Measurements from ENCODE around the gene SLX4.

SLX4 gene

DNA sequence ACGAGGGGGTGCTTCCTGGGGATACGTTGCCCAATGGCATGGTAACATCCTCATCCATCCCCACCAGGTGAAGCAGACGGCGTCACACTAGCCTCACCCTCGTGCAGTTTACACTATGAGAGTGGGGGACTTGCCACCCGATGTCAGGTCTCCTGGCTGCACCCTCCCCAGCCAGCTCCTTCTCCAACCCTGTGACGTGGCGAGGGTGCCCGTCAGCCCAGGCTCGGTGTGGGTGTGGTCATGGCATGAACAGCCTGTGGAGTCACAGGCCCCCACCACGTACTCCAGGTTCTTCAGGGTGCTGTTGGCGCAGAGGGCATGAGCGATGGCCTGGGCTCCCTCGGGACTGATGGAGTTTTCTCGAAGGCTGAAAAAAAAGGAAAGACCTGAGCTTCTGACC, 62.5 kb downstream of the SLX4 start:
- no peak for DNase-seq

DNA sequence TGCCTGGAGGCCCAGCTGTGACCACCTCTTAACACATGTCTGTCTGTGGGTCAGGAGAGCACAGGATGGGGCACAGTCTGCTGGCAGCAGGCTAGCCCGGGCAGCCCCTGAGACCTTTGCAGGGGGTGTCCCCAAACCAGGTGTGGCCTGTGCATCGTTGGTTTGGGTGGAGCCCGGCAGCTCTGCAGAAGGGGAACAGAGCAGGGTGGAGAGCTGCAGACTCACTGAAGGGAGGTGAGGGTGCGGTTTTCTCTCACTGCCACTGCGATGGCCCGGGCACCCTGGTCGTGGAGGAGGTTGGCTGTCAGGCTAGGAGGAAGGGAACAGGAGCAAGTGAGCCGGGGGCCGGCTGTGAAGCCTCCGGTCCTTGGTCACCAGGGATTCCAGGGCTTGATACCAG, 63.0 kb downstream of the SLX4 start:
- DNase-seq = no peak

DNA sequence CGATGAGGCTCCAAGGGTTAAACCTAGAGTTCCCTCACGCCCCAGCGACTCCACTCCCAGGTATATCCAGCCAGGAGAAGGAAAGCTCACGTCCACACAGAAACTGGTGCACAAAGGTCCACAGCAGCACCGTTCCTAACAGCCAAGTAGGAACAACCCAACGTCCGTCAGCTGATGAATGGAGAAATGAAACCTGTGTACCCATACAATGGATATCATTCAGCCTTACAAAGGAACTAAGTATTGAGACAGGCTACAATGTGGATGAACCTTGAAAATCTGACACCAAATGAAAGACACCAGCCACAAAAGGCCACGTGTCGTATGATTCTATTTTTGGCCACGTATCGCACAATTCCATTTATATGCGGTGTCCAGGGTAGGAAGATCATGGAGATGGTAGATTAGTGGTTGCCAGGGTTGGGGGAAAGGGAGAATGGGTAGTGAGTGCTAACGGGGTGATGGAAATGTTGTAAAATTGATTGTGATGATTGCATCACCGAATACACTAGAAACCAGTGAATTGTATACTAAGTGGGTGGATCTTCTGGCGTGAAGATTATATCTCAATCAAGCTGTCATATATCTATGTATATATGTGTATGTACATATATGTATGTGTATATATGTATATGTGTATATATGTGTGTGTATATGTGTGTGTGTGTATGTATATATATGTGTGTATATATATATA, 64.3 kb downstream of the SLX4 start:
- no peak for DNase-seq

DNA sequence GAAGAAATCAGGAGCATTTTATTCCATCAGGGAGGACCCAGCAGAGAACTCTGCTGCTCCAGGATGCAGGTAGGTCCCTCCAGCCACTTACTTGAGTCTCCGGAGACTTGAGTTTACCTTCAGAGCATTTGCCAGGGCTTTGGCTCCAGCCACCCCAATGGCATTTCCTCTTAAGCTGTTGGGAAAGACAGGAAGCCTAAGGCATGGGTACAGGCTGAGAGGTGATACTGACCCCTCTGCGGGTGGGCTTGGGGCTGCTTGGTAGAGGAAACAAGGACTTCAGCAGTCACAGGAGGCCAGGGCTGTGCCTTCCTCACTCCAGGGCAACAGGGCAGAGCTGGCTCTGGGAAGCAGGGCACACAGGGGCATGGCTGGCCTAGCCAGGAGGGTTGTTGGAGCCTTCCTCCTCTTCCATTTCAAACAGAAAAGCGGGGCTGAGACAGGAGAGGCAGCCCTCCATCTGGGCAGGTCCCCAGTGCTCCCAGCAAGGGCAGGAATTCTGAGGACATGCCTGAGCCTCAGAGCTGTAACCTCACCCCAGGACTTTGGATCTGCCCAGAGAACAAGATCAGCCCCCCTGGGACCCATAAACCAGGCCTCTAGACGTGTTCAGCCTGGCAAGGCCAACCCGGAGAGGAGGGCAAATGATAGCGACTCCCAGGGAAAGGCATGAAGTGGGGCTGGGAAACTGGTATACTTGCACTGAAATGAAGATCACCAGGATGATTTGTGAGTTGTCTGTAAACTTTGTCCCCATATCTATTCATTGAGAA, 68.6 kb downstream of the SLX4 start:
- no peak for DNase-seq

DNA sequence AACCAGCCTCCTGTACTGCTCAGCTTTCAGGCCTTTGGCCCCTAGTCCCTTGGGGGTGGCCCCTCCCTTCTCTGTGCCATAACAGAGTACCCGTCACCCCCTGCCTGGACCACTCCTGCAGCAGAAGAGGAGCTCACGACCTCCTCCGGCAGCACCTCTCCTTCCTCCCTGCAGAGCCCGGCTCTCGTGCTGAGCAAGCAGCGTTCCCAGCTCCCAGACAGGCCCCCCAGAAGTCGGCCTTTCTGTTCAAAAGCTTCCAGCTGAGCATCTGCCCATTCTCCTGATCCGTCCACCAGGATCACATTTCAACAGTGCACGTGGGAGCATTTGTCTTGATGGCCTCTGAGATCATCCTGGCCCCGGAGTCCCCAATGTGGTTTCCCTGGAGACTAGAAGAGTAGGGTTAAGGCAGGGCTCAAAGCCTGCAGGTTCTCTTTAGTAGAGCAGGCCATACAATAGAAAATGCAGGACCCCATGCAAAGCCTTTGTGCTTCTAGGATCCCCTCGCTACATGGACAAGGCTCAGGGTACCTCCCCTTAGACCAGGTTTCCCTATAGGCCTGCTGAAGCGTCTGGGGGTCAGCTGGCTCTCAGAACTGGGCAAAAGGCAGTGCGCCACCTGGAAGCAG, 69.8 kb downstream of the SLX4 start:
- no peak for DNase-seq

DNA sequence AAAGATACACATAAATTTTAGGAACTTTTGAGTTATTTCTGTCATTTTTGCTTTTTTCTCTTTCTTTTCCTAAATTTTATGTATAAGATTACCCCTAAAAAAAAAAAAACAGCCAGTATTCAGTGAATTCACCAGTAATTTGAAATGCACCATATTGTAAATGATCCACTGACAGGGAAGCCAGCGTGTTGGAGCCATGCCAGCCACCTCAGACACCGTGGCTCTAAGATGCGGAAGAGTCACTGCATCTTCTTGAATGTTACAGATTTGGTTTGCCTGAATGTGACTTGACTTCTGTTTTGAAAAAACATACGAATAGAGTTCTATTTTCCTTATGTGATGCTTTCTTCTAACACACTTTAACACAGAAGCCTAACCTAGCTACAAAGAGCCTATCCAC, 73.2 kb downstream of the SLX4 start:
- no peak for DNase-seq

DNA sequence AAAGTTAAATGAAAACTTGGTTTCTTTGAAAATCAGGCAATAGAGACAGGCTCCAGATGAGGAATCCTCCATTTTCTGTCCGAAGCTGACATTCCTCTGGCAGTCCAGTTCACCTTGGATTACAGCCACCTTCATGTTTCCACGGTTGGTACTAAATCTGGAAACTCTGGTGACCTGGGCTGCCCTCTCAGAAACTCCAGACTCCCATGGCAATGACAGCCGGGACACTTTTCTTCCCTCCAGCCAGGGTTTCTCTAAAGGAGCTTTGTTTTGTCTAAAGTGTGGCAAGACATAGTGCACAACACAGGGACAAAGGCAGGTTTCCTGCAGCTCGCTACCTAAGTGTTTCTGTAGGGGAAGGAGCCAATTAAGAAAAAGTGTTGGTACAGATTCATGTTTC, 74.6 kb downstream of the SLX4 start:
- peak; percentile 42 for DNase-seq

DNA sequence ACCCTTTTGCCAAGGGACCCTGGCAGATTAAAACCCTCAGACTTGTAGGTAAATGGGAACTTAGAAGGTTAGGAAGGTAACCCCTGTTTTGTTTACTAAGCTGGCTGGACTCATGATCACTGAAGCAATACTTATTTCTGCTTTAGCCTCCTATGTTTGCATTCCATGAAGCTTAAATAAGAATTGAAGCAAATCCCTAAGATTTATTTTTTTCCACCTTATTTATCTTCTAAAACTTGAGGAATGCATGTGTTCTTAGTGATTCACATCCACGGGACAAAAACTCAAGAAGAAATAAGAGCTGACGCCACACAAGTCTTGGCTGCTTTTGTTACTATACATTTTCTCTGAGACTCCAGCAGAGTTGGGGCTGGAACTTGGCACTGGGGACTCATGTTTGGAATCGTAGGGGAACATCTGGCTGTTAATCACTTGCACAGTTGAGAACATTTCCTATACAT, 75.1 kb downstream of the SLX4 start:
- DNase-seq = peak; percentile 76

DNA sequence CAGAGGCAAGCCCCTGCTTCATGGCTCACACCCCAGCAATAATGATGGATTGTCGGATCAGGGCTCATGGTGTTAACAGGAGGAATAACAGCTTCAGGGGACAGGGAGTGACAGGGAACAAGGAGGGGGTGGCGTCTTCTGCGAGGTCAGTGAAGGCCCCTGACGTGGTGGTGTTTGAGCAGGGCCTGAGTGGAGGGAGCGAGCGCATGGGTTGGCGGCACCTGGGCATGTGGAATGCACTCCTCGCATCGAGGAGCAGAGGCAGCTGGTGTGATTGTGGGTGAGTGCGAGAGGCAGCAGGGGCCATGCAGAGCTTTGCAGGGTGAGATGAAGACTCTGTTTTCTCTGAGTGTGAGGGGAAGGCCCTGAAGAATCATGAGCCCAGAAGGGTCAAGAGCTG, 77.3 kb downstream of the SLX4 start:
- no peak for DNase-seq

DNA sequence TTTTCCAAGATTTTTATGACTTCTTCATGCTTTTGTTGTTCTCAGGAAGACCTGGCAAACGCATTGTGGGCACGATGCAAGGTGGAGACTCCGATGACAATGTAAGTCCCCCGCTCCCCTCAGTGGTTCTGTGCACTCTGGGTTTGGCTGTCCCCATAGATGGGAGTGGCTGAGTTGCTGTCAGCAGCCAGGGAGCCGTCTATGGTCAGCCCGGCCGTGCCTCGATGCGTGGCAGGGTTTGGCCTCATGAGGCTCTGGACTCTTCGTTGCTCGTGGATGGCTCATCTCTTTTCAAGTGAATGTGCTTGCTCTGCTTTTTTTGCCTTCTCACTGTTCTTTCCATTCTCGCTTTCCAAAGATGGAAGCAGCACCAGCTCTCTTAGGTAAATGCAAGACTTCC, 78.7 kb downstream of the SLX4 start:
- no peak for DNase-seq
